GM08714 (cell line): ENCODE data around the gene SPACA7.

Experiments
- H3K4me3 ChIP-seq: fragments of 200-500 bp; sonication (Bioruptor generic); 2 replicates; pipeline ENCODE4 v1.5.1; 2014; ENCODE audit warnings: mild to moderate bottlenecking, low read length, inconsistent platforms
- ZNF274 ChIP-seq: IDR thresholded peaks from 2 replicates; pipeline ENCODE4 v1.6.1; 2012; ENCODE audit warnings: mild to moderate bottlenecking, low read depth, low read length

Gene SPACA7

GRCh38 chr13:112469071-112469745, 93.1 kb downstream of the SPACA7 start:
- TF ChIP-seq ZNF274 = no peak

GRCh38 chr13:112473818-112474217, 97.7 kb downstream of the SPACA7 start:
- no peak for TF ChIP-seq ZNF274
- no peak overlapping the region for H3K4me3 ChIP-seq

More at GRCh38 chr13:112469071-112469745, 93.1 kb downstream of the SPACA7 start:
- no peak overlapping the region for H3K4me3 ChIP-seq

GRCh38 chr13:112474869-112475268, 98.7 kb downstream of the SPACA7 start:
- TF ChIP-seq ZNF274 = no peak
- H3K4me3 ChIP-seq = no peak overlapping the region

- no peak overlapping the region for H3K4me3 ChIP-seq
- no peak for TF ChIP-seq ZNF274
These were observed 99.7 kb downstream of the SPACA7 start for GRCh38 chr13:112475889-112476288.

GRCh38 chr13:112477070-112477619, 101.0 kb downstream of the SPACA7 start:
- no peak overlapping the region for H3K4me3 ChIP-seq
- TF ChIP-seq ZNF274 = no peak

GRCh38 chr13:112479389-112479788, 103.2 kb downstream of the SPACA7 start:
- no peak for TF ChIP-seq ZNF274
- no peak overlapping the region for H3K4me3 ChIP-seq

- no peak overlapping the region for H3K4me3 ChIP-seq
- TF ChIP-seq ZNF274 = no peak
These were observed 105.3 kb downstream of the SPACA7 start for GRCh38 chr13:112481458-112481857.

GRCh38 chr13:112483299-112483698, 107.1 kb downstream of the SPACA7 start:
- TF ChIP-seq ZNF274 = no peak
- H3K4me3 ChIP-seq = no peak overlapping the region
